GM12878 (cell line): ENCODE measurements around the gene ADAM11.

Experiments used
- POLR2A ChIP-seq: IDR thresholded peaks from 2 replicates; pipeline ENCODE4 v1.6.1; 2011; ENCODE audit warnings: low read depth, mild to moderate bottlenecking, low read length
- REST ChIP-seq: IDR thresholded peaks from 2 replicates; pipeline ENCODE4 v1.6.1; 2012; ENCODE audit warnings: mild to moderate bottlenecking, low read depth, low read length

DNA sequence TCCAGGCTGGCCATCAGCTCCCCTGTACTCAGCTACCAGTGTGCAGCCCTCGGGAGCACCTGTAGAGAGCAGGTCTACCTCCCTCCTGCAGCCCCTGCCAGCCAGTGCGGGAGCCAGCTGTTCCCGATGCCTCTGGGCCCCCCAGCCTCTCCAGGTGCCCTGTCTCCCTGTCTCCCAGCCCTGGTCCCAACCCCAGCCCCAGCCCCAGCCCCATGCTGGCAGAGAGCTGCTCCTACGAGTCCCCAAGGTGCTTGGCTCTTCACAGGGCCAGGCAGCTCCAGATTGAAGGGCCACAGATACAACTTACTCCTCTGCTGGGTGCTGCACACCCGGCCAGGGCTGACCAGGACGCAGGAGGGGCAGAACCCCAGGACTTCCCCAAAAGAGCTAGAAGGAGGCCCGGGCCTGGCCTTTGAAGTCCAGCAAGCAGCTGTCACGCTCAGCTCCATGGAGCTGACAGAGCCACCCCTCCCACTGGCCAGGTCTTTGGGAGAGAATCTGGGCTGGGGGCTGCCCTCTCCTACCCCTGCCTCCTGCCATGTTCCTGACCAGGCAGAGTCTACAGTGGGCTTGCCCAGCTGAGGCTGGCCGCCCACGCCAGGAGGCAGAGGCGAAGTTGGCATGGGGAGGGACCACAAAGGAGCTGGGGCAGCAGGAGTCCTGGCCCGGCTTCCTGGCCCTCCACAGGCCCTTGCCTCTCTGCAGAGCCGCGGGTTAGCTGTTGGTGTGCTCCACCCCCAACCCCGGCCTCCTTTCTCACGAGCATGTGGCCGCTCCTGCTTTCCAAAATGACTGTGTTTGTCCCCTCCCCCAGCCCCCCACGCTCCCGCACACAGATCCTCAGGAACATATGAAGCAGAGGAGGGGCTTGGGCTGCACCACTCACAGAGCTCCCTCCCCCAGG, 9.5 kb upstream of the ADAM11 start:
- TF ChIP-seq REST, result no peak
- TF ChIP-seq POLR2A, result no peak
